Measurements from ENCODE around the gene SLC36A1. TPM values are rescaled to one million over a fixed set of nuclear protein-coding genes. Genes with fewer than 3 reads are reported as not detected.
"Not testable (repeated sequence)": the region's sequence is repeated elsewhere in the genome, so short reads cannot be mapped to it uniquely, and the experiment has no call there.

The SLC36A1 gene
- 24.9 TPM for total RNA-seq

DNA sequence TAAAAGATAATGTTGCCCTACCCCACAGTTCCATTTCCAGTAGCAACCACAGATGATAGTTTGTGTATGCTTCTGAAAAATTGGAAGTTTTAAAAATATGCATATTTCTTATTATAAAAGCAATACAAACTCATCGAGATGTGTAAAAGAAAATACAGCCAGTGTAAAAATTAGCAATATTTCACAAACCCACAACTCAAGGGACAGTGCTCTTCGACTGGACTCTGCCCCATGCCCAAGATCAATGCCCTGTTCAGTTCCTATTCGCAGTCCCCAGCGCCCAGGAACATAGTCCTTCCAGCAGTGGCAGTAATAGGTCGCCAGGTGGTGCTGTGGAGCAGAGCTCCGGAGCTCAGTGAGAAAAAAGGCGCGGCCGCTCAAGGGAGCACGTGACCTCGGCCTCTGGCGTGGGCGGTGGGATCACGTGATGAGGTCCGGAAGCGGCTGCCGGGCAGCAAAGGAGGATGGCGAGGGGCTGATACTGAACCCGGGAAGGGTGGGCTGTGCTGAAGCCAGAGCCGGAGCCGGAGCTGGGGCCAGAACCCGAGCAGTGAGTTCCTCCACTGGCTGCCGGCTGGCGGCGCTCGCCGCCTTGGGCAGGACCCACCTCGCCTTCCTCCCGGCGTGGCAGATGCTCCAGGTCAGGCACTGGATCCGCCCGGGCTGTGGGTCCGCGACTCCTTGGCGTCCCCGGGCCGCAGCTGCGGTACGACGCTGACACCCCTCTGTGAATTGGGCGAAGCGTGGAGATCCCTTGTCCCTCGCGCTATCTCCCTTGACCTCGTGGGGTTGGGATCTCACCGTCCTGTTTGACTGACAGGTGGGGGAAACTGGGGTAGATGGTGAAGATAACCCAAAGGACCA lies at the start of gene SLC36A1:
SLC36A1 (plus strand) TSS at position 430 of the 864 bp plus-strand sequence. CDS start 11,190 bp downstream, outside the sequence.
- intact Hi-C loops (cut with DNase I): loop anchor here (10.0 kb wide), 2 partner anchors 207 to 297 kb away; no protein-coding TSS in a partner anchor
- ATAC-seq (peak; percentile 97), DNase-seq (ENCODE audit: low spot score) (peak; percentile 98)

DNA sequence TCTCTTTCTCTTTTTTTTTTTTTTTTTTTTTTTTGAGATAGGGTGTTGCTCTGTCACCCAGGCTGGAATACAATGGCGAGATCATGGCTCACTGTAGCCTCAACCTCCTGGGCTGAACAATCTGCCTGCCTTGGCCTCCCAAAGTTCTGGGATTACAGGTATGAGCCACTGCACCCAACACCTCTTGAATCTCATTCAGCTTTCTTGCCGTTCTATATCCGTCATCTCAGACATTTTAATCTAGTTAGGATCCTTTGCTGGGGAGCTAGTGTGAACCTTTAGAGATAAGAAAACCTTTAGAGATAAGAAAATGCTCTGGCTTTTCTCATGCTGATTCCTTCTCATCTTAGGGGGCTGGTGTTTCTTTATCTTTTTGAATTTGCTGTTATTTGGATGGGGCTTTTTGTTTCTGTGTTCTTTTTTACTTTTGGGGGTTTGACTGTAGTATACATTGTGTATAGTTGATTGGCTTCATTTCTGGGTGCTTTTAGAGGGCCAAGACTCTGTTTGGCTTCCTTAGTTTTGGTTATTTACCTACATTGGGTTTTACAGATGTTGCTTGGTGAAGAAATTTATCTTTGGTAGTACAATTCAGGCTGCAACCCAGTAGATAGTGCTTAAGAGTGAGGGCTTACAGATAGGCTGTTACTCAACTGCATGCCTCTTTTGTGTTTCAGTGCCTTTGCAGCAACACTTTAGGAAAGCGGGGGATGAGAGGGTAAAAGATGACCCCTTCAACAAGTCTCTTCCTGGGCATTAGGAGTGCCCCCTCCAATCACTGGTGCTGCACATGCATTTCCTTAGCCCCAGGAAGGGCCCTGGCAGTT lies 41.9 kb upstream of the SLC36A1 start:
- intact Hi-C loops (cut with DNase I): no loop called here
- DNase-seq (ENCODE audit: low spot score) (no peak), ATAC-seq (no peak)

DNA sequence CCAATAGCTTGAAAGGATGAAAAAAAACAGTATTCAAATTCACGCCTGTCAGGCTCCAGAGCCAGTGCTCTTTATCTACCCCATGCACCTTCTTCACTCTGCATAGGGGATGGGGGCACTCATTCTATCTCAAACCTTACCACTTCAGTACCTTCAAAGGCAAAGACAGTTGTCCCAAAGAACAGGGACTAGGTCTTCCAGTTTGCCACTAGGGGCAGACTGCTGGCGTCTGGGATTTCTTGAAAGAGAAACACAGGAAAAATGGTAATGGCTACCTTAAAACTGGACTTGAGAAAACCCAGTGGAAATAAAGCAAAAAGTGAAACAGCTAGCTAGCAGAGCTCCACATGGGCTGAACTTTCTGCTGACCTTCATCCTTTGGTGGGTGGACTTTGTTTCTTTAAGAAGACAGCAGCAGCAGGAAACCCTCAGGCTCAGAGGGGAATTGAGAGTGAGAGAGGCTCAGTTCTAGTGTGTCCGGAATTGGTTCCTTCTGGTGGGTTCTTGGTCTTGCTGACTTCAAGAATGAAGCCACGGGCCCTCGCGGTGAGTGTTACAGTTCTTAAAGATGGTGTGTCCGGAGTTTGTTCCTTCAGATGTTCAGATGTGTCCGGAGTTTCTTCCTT lies 41.0 kb upstream of the SLC36A1 start:
- DNase-seq (ENCODE audit: low spot score) (no peak), ATAC-seq (no peak)
- intact Hi-C loops (cut with DNase I): no loop called here

DNA sequence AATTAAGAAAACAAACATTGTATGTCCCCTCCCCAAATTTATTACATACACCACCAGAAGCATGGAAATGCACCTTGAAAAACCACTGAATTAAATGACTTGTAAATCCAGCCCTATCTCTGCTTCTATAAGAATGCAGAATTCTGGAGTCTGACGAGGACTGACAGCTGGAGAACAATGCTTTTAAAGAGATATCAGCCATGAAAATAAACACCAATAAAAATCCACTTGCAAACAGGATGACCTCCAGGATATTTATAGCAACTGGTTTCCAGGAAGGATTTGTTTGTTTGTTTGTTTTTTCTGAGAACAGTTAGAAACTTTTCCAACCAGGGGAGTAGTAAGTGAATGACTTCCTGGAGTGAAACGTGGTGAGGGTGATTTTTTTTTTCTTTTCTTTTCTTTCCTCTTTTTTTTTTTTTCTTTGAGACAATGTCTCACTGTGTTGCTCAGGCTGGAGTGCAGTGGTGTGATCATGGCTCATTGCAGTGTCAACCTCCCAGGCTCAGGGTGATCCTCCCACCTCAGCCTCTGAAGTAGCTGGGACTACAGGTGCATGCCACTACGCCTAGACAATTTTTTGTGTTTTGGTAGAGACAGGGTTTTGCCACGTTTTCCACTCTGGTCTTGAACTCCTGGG lies 38.7 kb upstream of the SLC36A1 start:
- ATAC-seq (no peak), DNase-seq (ENCODE audit: low spot score) (no peak)
- intact Hi-C loops (cut with DNase I): no loop called here

DNA sequence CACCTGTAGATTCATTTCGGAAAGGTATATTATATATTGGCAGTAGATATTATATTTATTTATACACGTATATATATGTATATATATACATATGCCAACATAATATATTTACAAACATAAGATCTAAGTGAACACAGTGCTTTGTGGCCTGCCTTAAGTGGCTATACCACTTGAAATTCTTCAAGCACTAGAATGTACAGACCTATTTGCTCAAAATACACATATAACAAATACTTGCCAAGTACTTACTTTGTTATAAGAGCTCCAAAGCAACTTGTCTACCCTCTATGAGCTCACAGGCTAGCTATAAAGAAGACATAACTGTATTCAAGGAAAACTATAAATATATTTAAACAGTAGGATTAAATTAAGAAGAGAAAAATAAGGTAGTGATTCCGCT lies 33.6 kb upstream of the SLC36A1 start:
- no peak for DNase-seq (ENCODE audit: low spot score)
- ATAC-seq: no peak
- intact Hi-C loops (cut with DNase I): no loop called here

DNA sequence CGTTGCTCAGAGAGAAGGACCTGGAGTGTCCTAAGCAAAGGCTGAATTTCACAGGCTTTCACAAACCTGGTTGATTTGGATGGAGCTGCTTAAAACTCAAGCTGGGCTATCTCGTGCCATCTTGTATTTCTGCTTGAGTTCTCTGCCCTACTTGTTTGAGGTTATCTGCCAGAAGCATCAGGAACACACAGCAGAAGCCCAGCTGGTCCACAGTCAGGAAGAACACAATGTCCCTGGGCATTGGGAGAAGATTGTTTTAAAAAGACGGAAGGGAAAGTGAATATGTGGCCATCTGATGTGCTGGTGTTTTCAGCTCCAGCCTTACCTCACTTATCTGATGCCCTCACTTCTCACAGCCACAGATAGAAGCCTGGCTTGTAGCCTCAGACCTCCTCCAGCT lies 32.9 kb upstream of the SLC36A1 start:
- ATAC-seq (no peak), DNase-seq (ENCODE audit: low spot score) (no peak)
- intact Hi-C loops (cut with DNase I): no loop called here

DNA sequence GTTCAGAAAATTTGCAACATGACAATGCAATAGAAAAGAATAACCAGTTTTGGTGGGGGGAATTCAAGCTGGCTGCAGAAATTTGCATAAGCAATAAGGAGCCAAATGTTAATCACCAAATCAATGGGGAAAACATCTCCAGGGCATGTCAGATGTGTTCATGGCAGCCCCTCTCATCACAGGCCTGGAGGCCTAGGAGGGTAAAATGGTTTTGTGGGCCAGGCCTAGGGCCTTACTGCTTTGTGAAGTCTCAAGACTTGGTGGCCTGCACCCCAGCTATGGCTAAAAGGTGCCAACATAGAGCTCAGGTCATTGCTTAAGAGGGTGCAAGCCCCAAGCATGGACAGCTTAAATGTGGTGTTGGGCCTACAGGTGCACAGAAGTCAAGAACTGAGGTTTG lies 29.7 kb upstream of the SLC36A1 start:
- ATAC-seq (no peak), DNase-seq (ENCODE audit: low spot score) (no peak)
- intact Hi-C loops (cut with DNase I): no loop called here

DNA sequence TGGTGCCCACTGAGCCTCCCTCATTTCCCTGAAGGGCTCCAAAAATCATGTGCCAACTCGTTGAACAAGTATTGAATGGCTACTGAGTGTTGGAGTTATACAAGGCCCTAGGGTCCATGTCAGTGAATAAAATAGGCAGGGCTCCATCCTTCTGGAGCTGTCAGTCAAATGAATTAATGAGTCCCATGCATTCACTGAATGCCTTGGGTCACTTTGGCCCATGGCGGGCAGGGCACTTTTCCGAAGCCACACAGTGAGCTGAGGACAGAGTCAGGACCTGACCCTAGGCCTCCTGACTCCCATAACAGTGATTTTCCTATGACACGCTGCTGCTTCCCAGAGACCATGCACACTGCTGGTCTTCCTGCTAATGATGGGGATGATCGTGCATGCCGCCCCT lies 27.3 kb upstream of the SLC36A1 start:
- intact Hi-C loops (cut with DNase I): no loop called here
- DNase-seq (ENCODE audit: low spot score) (no peak), ATAC-seq (no peak)

DNA sequence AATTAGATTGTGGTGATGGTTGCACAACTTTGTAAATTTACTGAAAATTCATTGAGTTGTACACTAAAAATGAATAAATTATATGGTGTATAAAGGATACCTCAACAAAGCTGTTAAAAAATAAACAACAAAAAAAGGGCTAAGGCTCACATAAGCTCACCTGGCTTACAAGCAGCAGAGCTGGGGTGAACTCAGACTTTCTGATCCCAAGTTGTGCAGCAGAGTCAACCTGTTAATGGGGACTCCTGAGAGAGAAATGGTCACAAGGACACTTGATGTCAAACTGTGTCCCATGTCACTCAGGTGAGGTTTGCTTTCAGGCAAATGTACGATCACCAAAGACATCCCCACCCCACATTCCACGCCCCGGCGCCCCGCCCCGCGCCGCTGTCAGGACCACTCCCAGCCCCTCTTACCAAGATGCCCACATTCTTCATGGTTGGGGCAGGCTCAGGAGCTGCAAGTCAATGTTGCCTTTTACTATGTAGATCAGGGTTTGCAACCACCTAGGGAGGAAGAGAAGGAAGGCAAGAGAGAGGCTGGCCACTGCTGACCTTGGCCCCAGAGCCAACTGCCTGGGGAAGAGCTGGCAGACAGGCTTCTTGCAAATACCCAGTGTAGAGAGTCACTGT lies 22.4 kb upstream of the SLC36A1 start:
- DNase-seq (ENCODE audit: low spot score) (no peak), ATAC-seq (no peak)
- intact Hi-C loops (cut with DNase I): no loop called here

DNA sequence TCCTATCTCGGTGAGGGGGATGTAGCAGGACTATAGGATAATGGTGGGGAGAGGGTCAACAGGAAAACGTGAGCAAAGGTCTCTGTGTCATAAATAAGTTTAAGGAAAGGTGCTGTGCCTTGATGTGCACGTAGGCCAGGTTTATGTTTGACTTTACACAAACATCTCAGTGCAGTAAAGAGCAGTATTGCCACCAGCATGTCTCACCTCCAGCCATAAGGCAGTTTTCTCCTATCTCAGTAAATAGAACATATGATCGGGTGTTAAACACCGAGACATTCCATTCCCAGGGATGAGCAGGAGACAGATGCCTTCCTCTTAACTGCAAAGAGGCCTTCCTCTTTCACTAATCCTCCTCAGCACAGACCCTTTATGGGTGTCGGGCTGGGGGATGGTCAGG lies 21.1 kb upstream of the SLC36A1 start:
- intact Hi-C loops (cut with DNase I); DNase-seq (ENCODE audit: low spot score); ATAC-seq: not testable (repeated sequence)

DNA sequence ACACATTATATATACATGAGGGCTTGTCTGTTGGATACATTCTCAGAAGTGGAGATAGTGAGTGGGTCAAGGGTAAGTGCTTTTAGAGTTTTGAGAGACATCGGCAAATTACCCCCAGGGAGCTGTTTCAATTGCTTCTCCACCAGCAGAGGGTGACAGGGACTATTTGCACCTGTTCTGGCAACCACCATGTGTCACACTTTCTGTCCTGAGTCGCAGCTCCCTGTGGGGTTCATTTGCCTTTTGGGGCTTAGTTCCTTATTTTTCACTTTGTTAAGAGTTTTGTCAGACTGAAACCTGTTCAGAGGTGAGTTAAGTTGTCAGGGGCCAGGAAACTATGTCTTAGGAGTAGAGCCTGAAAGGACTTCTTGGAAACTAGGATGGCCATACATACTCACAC lies 20.1 kb upstream of the SLC36A1 start:
- intact Hi-C loops (cut with DNase I): no loop called here
- ATAC-seq: no peak

DNA sequence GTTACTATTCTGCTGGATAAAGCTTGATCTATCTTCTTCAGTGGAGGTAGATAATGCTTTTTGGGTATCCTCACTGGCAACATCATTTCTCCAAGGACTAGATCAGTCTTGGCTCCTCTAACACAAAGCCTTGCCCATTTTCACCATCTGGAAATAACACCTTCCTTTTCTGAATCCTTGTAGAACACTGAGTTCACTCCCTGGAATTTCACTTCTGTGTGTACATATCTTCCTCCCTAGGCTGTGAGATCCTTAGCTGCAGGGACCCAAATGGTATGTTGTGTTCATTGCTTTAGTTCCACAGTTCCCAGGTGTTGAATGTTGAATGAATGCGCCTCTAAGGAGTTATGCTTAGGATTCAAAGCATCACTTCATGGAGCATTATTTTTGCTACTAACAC lies 16.7 kb upstream of the SLC36A1 start:
- no peak for ATAC-seq

More for the DNA sequence above, 20.1 kb upstream of the SLC36A1 start:
- no peak for DNase-seq (ENCODE audit: low spot score)

DNA sequence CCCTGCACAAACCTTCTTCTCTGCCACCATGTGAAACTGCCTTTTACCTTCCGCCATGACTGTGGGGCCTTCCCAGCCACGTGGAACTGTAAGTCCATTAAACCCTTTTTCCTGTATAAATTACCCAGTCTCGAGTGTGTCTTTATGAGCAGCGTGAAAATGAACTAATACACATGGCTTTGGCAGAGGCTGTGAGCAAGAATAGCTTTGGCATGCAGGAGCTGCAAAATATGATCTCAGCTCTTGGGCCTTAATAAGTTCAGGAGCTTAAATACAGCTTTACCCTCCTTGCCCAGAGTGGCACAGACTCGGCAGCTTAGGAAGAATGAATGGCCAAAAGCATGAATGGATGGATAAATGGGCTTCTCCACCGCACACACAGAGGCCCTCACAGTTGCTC lies 15.7 kb upstream of the SLC36A1 start:
- ATAC-seq (no peak), DNase-seq (ENCODE audit: low spot score) (no peak)
- intact Hi-C loops (cut with DNase I): no loop called here

More for the DNA sequence above, 16.7 kb upstream of the SLC36A1 start:
- intact Hi-C loops (cut with DNase I): no loop called here
- DNase-seq (ENCODE audit: low spot score): no peak

DNA sequence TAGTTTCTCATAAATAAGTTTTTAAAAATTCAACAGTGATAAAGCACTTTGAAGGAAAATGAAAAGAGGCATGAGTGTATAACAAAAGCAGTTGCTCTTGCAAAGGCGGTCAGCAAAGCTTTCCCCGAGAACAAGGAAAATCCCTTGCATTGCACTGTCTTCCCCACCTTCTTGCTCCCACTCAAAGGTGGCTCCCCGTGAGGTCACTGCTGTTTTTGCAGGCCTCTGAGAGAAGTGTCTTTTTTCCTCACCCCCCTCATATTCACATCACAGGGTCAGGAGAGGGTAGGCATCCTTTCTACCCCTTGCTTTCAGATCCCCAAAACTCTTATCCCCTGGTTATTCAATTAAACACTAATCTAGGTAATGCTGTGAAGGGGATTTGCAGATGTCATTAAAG lies 15.2 kb upstream of the SLC36A1 start:
- DNase-seq (ENCODE audit: low spot score): no peak
- intact Hi-C loops (cut with DNase I): no loop called here
- ATAC-seq: no peak

DNA sequence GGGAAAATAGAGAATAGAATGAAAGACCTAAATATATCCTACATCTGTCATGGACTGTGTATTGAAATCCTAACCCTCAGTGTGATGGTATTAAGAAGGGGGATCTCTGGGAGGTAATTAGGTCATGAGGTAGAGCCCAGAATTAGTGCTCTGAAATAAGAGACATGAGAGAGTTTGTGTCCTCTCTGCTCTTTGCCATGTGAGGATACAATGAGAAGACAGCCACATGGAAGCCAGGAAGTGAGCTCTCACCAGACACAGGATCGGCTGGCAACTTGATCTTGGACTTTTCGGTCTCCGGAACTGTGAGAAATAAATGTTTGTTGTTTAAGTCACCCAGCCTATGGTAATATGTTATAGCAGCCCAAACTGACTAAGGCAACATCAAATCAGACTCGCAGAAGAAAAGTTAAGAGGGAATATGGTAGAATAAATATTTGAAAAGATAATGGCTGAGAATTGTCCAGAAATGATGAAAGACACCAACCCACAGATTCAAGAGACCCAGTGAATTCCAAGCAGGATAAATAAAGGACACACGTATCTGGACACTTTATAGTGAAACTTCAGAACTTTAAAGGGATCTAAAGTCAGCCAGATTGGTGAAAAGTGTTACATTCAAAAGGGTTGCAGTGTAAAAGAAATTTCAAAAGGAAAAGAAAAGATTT lies 12.7 kb upstream of the SLC36A1 start:
- intact Hi-C loops (cut with DNase I): no loop called here
- ATAC-seq (no peak), DNase-seq (ENCODE audit: low spot score) (no peak)

DNA sequence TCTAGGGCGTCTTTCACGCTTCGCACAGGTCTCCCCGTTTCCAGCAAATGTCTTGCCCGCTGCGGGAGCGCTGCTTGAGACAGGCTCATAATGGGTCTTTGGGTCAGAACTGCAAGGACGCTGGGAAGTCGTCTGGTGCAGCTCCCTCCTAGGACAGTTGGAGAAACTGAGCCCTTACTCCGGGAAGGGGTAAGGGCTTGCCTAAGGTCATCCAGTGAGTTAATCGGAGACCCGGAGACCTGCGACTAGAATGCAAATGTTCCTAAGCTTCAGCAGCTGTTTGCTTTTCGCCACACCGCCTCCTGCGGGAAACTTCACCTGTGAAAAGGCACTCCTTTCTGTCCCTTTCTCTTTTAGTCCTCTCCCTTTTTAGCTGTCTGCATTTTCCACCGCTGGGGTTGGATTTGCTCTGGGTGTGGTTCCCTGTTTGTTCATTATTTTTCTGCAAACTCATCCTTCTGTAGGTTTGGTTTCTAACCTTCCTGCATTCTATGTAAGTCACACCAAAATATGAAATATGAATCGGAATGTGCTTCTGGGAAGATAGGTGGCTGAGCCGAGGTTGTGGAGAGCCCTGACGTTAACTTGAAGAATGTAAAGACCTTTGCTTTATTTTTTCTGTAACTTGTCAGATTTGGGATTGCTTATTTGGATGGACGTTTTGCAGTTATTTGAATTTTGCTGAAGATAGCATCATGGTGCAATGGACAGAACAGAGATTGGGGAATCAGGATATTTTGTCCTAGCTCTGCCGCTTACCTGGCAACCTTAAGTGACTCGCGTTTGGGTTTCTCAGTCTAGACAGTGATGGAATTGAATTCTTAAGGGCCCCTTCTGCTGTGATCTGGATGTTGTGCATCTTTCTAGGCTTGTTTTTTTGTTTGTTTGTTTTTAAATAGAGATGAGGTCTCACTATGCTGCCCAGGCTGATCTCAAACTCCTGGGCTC lies 909 bp downstream of the SLC36A1 start:
- intact Hi-C loops (cut with DNase I): loop anchor here (10.0 kb wide), 2 partner anchors 206 to 296 kb away; no protein-coding TSS in a partner anchor

DNA sequence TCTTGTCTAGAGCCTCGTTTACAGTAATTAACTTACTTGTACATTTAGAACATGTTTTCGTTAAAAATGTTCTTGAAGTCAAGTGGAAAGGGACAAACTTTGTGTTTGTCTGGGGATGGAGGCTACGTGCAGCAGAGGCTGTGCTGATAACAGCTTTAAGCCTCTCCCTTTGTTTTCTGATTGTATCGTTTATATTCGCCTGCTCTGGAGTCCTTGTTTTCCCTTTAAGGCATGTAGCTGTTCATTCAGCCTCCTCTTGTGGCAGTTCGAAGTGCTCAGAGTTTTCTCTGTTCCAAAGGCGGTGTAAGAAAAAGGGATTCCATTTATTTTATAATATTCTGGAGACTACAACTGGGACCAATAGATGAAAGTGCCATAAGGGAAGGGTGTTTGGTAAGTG lies 1.9 kb downstream of the SLC36A1 start:
- intact Hi-C loops (cut with DNase I): loop anchor here (10.0 kb wide), 2 partner anchors 206 to 296 kb away; no protein-coding TSS in a partner anchor
- no peak for ATAC-seq
- DNase-seq (ENCODE audit: low spot score): no peak

More for the DNA sequence above, 909 bp downstream of the SLC36A1 start:
- DNase-seq (ENCODE audit: low spot score): no peak
- ATAC-seq: peak; percentile 54
